Stimulated activated CD8-positive, alpha-beta memory T cell treated with anti-CD3 and anti-CD28 coated beads, Interleukin-4, amount 100 ng/mL, for 1 hour (primary cell): ENCODE results near the gene CIITA.
"Not testable (repeated sequence)": the region's sequence is repeated elsewhere in the genome, so short reads cannot be mapped to it uniquely, and the experiment has no call there.

Source experiments
- DNase-seq, 2 donors: peaks; one replicate each; pipeline ENCODE4 v3.0.0-alpha.2; 2020; ENCODE audit warnings: low read depth in 2 of 2, low spot score in 1 of 2

CIITA gene

DNA sequence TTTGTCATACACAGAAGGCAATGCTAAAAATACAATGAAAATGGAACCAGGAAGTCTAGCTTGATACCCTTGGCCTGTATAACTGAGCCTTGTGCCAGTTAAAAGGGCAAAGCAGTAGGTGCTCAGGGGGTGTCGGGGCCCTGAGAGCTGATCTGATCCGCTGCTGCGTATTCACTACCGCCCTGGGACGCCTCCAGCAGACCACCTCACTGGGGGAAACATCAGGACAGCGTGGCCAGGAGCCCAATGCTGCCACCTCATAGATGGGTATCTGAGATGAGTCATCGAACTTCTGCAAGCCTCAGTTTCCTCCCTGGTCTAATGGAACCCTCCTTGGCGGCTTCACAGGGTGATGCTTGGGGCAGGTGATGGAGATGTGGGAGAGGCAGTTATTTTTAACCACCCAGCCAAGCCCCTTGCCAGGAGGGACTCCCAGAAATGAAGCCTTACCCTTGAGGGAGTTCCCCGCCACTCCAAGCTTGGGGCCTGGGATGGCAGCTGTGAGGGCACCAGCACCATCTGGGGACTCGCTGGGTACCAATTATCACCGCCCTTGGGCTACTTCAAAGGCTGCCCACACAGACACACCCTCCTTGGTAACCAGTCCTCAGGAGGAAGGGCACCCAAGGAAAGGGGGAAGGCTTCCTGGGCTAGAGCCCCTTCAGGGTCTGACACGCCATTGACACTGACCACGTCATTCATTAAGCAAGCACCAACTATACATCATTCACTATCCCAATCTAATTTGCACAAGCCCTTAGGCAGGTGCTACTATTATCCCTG is 57.5 kb downstream of the CIITA start:
- no peak for DNase-seq

DNA sequence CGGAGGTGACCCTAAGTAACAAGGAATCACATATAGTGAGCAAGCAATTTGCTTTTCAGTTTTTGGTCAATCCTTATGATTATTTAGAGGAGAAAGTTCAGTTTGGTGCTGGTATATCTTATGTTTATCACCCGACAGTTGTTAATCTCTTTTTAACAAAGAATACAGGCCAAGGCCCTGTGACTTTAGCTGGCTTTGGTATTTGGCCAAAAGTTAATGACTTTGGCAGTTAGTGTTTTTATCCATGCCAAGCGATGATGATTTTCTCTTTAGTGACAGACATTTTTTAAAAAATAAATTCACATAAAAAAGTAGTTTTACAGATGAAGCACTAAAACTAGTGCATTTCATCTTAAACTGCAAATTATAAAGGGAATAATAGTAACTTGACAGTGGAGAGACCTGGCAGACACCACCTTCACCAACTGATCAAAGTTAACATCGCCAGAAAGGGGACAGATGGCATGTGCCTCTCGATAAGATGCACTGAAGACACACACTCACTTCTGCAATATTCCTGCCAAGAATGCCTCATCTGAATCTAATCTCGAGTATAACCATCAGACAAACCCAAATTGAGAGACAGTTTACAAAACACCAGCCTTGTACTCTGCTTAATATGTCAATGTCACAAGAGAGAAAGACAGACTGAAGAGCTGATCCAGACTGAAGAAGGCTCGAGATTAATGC is 58.4 kb downstream of the CIITA start:
- no peak for DNase-seq

DNA sequence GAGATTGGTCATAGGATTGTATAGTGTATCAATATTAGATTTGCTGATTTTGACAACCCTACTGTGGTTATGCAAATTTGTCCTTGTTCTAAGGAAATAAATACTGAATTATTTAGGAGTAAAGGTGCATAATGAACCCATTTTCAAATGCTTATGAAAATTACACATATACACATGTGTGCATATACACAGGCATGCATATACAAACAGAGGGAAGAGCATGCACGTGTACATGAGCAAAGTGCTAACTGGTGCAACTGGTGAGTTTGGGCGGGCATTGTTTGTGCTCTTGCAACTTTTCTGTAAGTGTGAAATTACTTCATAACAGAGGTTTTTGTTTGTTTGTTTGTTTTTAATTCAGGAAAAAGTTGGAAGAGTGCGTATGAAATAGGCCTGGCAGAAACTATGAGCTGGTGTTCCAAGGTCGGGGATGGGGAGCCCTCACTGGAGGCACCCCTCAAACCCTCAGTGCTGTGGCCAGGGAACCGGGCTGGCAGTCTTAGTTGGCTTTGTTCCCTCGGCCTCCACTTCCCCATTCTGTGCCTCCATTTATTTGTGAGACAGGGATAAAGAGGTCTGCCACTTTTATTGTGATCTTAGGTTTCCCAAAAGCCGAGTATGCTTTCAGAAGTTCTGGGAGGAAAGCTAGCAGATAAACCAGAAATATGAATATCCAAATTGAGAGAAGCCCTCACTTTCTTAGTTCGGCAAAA is 59.4 kb downstream of the CIITA start:
- DNase-seq = no peak

- DNase-seq = no peak
These were observed 60.3 kb downstream of the CIITA start for GRCh38 chr16:10937068-10937859.

DNA sequence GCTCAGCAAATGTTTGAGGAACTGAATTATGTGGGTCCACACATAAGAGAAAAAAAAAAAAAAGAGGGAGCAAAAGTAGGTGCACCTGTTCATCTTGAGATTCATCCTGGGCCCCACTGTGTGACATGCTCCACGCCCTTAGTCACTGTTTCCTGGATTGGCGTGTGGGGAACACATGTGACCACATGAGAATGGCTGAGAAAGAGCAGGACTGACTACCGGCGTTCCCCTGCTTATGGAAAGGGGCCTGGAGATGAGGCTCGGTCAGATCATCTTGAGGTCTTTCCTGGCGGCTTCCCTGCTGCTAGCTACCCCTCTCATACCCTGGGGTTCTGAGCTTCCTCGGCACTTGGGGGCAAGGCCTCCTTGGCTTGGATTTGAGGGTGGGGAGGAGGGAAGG is 61.3 kb downstream of the CIITA start:
- no peak for DNase-seq

DNA sequence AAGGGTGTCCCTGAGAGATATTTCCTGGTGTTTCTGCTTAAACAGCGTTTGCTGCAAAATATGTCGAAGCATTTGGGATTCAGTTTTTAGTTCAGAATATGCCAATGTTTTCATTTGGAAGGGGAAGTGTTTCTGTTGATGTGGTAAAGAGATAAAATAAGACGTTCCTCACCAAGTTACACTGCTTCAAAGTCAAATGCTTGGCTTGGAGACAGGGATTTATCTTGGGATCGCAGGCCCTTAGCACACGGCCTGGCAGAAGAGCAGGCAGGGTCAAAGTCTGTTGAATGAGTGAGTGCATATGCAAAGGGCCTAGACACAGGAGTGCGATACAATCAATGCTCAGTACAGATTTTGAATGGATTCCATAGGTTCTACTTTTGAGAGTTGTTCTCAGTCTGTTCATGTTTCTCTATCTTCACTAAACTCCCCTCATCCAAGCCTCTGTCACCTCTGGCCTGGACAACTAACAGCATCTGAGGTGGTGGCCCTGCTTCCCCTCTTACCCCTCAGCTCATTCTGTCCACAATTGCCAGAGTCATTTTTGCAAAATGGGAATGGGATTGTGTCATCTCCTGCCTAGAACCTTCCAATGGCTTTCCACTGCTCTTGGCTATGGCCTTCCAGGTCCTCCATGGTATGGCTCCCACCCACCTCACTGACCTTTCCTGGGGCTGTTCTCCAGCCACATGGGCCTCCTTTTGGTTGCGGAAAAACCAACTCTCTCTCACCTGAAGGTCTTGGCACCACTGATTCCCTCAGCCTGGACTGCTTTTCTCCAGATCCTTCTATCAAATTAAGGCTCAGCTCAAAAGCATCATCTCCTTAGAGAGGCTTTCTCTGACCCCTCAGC is 62.0 kb downstream of the CIITA start:
- DNase-seq = no peak

DNA sequence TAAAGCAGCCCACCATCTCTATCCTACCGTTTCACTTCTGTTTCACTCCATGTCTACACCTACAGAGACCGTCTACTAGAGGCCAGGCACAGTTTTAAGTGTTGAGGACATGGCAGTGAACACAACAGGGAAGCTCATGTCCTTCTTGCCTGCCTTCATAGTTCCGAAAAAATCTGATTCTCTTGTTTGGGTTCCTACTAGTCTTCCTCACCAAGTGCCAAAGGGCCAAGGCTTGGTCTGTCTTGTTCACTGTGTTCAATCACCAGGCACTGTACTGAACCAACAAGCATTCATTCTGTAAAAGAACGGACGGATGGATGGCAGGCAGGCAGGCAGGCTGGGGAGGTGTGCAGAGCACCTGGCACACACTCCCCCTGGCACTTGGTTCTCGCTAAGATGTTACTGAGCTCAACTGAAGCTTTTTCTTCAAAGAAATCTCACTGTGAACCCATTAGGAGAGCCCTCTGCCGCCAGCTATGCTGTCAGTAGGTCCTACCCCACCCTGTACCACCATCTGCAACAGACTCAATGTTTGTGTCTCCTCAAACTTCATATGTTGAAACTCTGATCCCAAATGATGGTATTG is 62.7 kb downstream of the CIITA start:
- DNase-seq = no peak

- DNase-seq = no peak
These were observed 63.6 kb downstream of the CIITA start for GRCh38 chr16:10940501-10941079.

DNA sequence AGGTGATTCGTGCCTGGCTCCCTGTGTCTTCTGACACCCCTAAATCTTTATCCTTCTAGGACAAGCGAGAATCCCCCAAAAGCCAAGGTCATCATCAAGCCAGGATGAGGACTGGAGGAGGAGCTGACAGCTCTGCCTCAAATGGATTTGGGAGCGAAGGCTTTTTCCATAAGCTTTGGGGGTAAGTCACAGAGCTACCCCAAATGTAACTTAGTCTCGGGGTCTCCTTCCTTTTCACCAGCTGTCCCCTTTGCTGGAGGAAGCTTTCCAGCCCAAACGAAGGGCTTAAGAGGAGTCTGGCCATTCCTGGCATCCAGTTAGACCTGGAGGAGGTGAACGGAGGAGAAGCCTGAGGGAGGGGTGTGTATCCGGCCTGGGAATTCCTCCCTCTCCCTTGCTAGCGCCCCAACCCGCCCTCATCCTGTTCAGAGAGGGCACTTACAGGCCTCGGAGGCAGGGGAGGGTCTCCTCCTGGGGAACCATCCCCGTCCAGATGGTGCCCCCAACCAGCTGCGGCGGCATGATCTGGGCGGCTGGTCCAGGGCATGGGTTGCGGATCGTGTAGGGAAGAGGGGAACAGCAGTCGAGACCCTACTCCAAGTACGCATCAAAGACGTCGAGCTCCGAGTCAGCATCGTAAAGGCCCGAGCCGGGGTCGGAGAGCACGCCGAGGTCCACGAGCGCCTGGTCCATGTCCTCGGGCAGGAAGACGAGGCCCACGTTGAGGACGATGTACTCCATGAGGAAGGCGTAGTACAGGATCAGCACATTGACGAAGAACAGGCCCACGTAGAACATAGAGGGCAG is 64.3 kb downstream of the CIITA start:
- DNase-seq = no peak

DNA sequence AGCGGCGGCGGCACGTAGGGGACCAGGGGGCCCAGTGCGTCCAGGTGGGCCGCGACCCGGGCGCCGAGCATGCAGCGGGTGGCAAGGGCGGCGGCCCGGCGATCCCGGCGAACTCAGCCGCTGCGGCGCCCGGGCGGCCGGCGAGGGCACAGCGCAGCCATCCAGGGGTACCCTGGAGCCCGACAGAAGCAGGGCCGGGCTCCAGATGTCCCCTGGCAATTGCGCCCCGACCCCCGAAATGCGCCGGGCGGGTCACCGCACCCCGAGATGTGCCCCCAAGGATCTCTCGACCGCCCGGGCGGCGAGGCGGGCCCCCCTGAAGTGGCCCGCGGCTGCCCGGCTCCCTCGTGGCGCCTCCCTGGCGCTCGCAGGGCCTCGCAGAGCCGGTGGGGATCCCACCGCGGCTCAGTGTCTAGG is 64.9 kb downstream of the CIITA start:
- not testable (repeated sequence) for DNase-seq

GRCh38 chr16:10942352-10943063 is 65.5 kb downstream of the CIITA start, which contains the start of gene DEXI:
Gene DEXI, minus strand, starts transcription at chr16:10942468. Its CDS starts 463 bp downstream, at chr16:10942005.
- peak; percentile 84 to 92 for DNase-seq

- DNase-seq = no peak
These were observed 66.0 kb downstream of the CIITA start for GRCh38 chr16:10943064-10943353.

- DNase-seq = peak; percentile 84 to 88
These were observed 67.5 kb downstream of the CIITA start, which contains the start of gene CLEC16A for GRCh38 chr16:10944249-10945064. Gene CLEC16A, plus strand, starts transcription at chr16:10944564. Its CDS starts 154 bp downstream, at chr16:10944718.

- DNase-seq = no peak
These were observed 68.2 kb downstream of the CIITA start for GRCh38 chr16:10945065-10945787.

DNA sequence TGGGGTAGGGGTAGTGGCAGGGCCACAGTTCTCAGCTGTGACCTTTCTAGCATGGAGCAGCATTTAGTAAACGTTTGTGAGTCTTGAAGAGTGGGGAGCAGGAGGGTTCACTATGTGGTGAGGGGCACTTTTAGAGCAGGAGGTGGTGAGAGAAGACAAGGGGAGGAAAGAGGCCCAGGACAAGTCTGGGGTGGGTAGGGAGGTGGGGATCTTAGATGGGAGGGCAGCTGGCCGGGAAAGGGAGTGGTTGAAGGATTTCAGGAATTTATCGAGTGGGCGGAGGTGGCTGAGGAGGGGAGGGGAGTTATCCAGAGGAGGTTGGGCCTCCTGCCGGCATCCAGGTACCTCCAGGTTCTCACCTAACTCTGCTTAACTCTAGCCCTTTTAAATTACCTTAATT is 69.3 kb downstream of the CIITA start:
- no peak for DNase-seq

GRCh38 chr16:10947211-10947787 is 70.3 kb downstream of the CIITA start:
- no peak for DNase-seq
